Endodermal cell (in vitro differentiated cells): ENCODE data around the gene SPHKAP. TPM values are rescaled to one million over a fixed set of nuclear protein-coding genes. Genes with fewer than 3 reads are reported as not detected.

Source experiments
- DNase-seq: peaks from one replicate; pipeline ENCODE4 v3.0.0-alpha.2; 2017
- H3K27ac ChIP-seq: 2 replicates; pipeline ENCODE4 v1.5.1; 2013; ENCODE audit warnings: mild to moderate bottlenecking, low read depth, low read length, moderate library complexity
- H3K27me3 ChIP-seq: 2 replicates; pipeline ENCODE4 v1.6.1; 2013; ENCODE audit warnings: mild to moderate bottlenecking, low read length, moderate library complexity; ENCODE audit not compliant: insufficient read depth, control insufficient read depth, poor library complexity, severe bottlenecking
- H3K36me3 ChIP-seq: 2 replicates; pipeline ENCODE4 v1.7.0; 2013; ENCODE audit warnings: mild to moderate bottlenecking, low read length, moderate library complexity; ENCODE audit not compliant: control insufficient read depth, insufficient read depth
- H3K4me1 ChIP-seq: one replicate; pipeline ENCODE4 v1.7.0; 2013; ENCODE audit warnings: low read length; ENCODE audit not compliant: control insufficient read depth, insufficient read depth
- H3K4me3 ChIP-seq: 2 replicates; pipeline ENCODE4 v1.5.1; 2013; ENCODE audit warnings: mild to moderate bottlenecking, low read length, moderate library complexity
- H3K9ac ChIP-seq: 2 replicates; pipeline ENCODE4 v1.6.1; 2013; ENCODE audit warnings: mild to moderate bottlenecking, low read length, moderate library complexity; ENCODE audit not compliant: poor library complexity, severe bottlenecking; ENCODE audit errors: extremely low read depth
- H3K9me3 ChIP-seq: 2 replicates; pipeline ENCODE4 v1.6.1; 2013; ENCODE audit warnings: mild to moderate bottlenecking, low read length, moderate library complexity; ENCODE audit not compliant: control insufficient read depth
- H3K27ac Mint-ChIP-seq: 2 replicates; pipeline ENCODE4 v1.8.0; 2020; ENCODE audit warnings: mixed read lengths
- H3K27me3 Mint-ChIP-seq: 2 replicates; pipeline ENCODE4 v1.8.0; 2021; ENCODE audit warnings: mild to moderate bottlenecking, mixed read lengths; ENCODE audit not compliant: insufficient read depth
- H3K36me3 Mint-ChIP-seq: 2 replicates; pipeline ENCODE4 v1.8.0; 2020; ENCODE audit warnings: low read depth, mixed read lengths
- H3K4me1 Mint-ChIP-seq: 2 replicates; pipeline ENCODE4 v1.8.0; 2020; ENCODE audit warnings: mixed read lengths
- H3K4me3 Mint-ChIP-seq: 2 replicates; pipeline ENCODE4 v1.8.0; 2020; ENCODE audit warnings: mild to moderate bottlenecking, moderate library complexity, mixed read lengths
- H3K9me3 Mint-ChIP-seq: 2 replicates; pipeline ENCODE4 v1.8.0; 2020; ENCODE audit warnings: mild to moderate bottlenecking, mixed read lengths
- WGBS, 2 experiments: methylation state at CpG; one replicate each; pipeline versions ENCODE4 v1.1.5 to v1.1.7; 2013; ENCODE audit warnings: missing lambda C conversion rate in 2 of 2, mixed read lengths in 1 of 2; ENCODE audit not compliant: insufficient coverage in 1 of 2, insufficient read length in 1 of 2; 5-methylcytosine and 5-hydroxymethylcytosine counted together
- total RNA-seq, 2 donors: library from RNA; stranded (reverse); fragmentation: NEBNext Ultra II Directional in 1 of 2; extraction: Animal tissue kit (Norgen Biotek cat#: 25700) in 1 of 2; gene quantifications; 2 replicates in 1 of 2; 3 replicates in 1 of 2; pipeline ENCODE4 v1.2.1, GENCODE V29; 2021
- TF ChIP-seq, protein P1 (sequence below): fragments of 200-600 bp; sonication (generic); conservative IDR thresholded peaks from 2 replicates; pipeline ENCODE4 v1.5.0; 2021; ENCODE audit warnings: antibody characterized with exemption, mild to moderate bottlenecking

Gene SPHKAP
- total RNA-seq, 2 donors from 2014 or later = 0.18 TPM; not detected in 1

DNA sequence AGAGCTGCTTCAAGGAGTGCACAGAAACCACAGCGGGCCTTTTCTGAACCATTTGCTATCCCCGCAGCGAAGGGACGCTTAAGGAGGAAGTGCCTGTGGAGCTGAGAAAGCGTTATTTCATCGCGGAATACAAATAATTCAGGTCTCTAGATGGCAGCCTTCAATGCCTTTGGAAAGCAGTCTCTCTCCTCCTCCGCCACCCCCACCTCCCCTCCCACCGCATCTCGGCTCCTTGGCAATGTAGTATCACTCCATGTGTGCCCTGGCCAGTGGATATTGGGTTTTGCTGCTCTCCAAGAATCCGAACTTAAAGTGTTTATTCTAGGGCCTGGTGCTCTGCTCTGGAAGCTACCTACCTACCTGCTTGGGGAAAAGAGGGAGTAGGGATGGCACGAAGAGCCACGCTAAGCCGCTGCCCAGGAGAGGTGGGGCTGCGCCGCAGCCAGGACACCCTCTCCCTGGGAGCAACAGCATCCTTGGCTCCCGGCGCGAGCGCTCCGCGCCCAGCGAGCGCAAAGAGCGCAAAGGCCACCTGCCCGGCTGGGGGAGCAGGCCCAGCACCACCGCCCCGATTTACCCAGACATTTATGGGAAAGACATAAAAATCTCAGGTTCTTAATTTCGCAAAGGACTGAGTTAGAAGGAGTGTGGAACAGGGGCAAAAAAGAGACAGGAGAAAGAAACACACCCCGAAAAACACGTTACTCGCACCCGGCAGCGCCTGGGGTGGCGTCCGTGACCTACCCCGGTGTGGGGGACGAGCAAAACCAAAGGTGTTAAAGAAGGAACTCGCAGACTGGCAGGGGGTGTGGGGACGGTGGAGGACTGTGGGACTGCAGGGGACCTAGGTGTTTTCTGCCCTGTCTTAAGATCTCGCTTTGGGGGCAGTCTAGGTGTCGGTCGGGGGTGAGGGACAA, 1.0 kb downstream of the SPHKAP start:
- Histone ChIP-seq H3K4me1 (no peaks in the 10 kb centered on the region), H3K9ac (no peak overlapping the region), H3K9me3 (peaks cover 9% of the 10 kb centered on the region), H3K27me3 (peaks cover 42% of the 10 kb centered on the region), H3K27ac (no peak overlapping the region), H3K36me3 (no peaks in the 10 kb centered on the region), H3K4me3 (peak overlapping the region; percentile 82)
- Mint-ChIP-seq H3K27me3 (peaks cover 51% of the 10 kb centered on the region), H3K36me3 (no peaks in the 10 kb centered on the region), H3K4me3 (peak overlapping the region; percentile 52), H3K4me1 (peaks cover 8% of the 10 kb centered on the region), H3K27ac (no peak overlapping the region), H3K9me3 (peaks cover 10% of the 10 kb centered on the region)
- DNase-seq = peak; percentile 85
- TF ChIP-seq, protein P1, sequence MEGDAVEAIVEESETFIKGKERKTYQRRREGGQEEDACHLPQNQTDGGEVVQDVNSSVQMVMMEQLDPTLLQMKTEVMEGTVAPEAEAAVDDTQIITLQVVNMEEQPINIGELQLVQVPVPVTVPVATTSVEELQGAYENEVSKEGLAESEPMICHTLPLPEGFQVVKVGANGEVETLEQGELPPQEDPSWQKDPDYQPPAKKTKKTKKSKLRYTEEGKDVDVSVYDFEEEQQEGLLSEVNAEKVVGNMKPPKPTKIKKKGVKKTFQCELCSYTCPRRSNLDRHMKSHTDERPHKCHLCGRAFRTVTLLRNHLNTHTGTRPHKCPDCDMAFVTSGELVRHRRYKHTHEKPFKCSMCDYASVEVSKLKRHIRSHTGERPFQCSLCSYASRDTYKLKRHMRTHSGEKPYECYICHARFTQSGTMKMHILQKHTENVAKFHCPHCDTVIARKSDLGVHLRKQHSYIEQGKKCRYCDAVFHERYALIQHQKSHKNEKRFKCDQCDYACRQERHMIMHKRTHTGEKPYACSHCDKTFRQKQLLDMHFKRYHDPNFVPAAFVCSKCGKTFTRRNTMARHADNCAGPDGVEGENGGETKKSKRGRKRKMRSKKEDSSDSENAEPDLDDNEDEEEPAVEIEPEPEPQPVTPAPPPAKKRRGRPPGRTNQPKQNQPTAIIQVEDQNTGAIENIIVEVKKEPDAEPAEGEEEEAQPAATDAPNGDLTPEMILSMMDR = no peak
- WGBS, 2 experiments = 0 to 2% methylated on average over 1 to 43 of the region's 43 CpGs

DNA sequence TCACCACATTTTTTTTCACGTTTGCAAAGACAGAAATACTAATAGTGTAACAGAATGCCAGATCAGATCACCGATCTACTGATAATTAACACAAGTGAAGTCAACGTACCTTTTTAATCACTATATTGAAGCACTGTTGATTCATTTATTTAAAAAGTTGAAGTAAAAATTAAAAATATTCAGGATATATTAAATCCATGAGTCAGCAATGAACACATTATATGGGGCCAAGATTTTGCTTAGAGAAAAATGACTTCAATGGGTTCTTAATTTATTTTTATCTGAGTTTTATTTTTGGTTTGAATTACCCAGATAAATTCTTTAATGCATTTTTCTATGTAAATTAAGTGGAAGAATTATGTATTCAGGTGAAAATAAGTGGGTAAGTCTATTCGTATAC, 14.2 kb downstream of the SPHKAP start:
- Mint-ChIP-seq H3K4me1 (no peaks in the 10 kb centered on the region), H3K27me3 (no peaks in the 10 kb centered on the region), H3K36me3 (no peaks in the 10 kb centered on the region), H3K4me3 (no peak overlapping the region), H3K27ac (no peak overlapping the region), H3K9me3 (no peaks in the 10 kb centered on the region)
- Histone ChIP-seq H3K27me3 (no peaks in the 10 kb centered on the region), H3K27ac (no peak overlapping the region), H3K9ac (no peak overlapping the region), H3K4me1 (no peaks in the 10 kb centered on the region), H3K9me3 (no peaks in the 10 kb centered on the region), H3K4me3 (no peak overlapping the region), H3K36me3 (no peaks in the 10 kb centered on the region)
- TF ChIP-seq, protein P1 = no peak
- 93% methylated on average over 4 of the region's 4 CpGs; no CpG with 5 or more reads in 1 of the 2 experiments for WGBS, 2 experiments
- no peak for DNase-seq

DNA sequence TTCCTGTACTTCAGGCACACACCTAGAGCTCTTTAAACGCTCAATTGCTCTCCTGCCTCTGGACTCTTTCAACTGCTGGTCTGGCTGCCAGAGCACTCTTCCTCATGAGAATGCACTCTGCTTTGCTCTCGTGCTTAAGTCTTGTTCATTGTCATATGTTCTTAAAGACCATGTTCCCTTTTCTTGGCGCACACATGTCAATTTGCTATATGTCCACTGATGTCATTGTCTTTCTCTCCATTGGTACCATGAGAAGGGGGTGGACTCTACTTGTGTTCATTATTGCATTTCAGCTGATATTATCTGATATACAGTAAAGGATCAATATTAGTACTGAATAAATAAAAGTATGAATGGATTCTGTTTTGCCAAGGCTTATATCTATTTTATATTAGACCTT, 16.8 kb downstream of the SPHKAP start:
- peaks cover 6% of the 10 kb centered on the region for H3K9me3 Mint-ChIP-seq
- H3K9ac ChIP-seq = no peak overlapping the region
- 91 to 93% methylated on average over 2 to 3 of the region's 3 CpGs for WGBS, 2 experiments
- no peaks in the 10 kb centered on the region for H3K36me3 ChIP-seq
- H3K27ac ChIP-seq = no peak overlapping the region
- TF ChIP-seq, protein P1 = no peak
- H3K4me1 ChIP-seq = no peaks in the 10 kb centered on the region
- no peak overlapping the region for H3K4me3 ChIP-seq
- no peaks in the 10 kb centered on the region for H3K36me3 Mint-ChIP-seq
- H3K27ac Mint-ChIP-seq = no peak overlapping the region
- H3K9me3 ChIP-seq = peaks cover 11% of the 10 kb centered on the region
- DNase-seq = no peak
- H3K27me3 Mint-ChIP-seq = no peaks in the 10 kb centered on the region
- H3K4me3 Mint-ChIP-seq = no peak overlapping the region
- H3K27me3 ChIP-seq = no peaks in the 10 kb centered on the region
- H3K4me1 Mint-ChIP-seq = peaks cover 2% of the 10 kb centered on the region
